Esophagus muscularis mucosa (tissue), 4 donors: ENCODE data around the gene CACNA2D2. TPM values are rescaled to one million over a fixed set of nuclear protein-coding genes. Genes with fewer than 3 reads are reported as not detected.

Source experiments
- DNase-seq: peaks from one replicate; pipeline ENCODE4 v3.0.0-alpha.2; 2017; ENCODE audit errors: extremely low spot score
- H3K27ac ChIP-seq, 4 donors: fragments of 200-600 bp; sonication (generic); replicated peaks in 1 of 4; 1 replicate in 3 of 4; 2 replicates in 1 of 4; pipeline ENCODE4 v1.5.1; 2016 to 2019; ENCODE audit warnings: mild to moderate bottlenecking in 1 of 4
- H3K27me3 ChIP-seq, 4 donors: fragments of 200-600 bp; sonication (generic); one replicate each; pipeline versions ENCODE4 v1.5.1 to v1.6.0; 2016 to 2019
- H3K36me3 ChIP-seq, 4 donors: fragments of 200-600 bp; sonication (generic); one replicate each; pipeline ENCODE4 v1.5.1; 2016 to 2019
- H3K4me1 ChIP-seq, 4 donors: fragments of 200-600 bp; sonication (generic); one replicate each; pipeline ENCODE4 v1.5.1; 2016 to 2019
- H3K4me3 ChIP-seq, 4 donors: fragments of 200-600 bp; sonication (generic); 1 replicate in 2 of 4; 2 replicates in 2 of 4; pipeline ENCODE4 v1.5.1; 2016 to 2019; ENCODE audit warnings: mild to moderate bottlenecking in 4 of 4, moderate library complexity in 1 of 4
- H3K9me3 ChIP-seq, 4 donors: fragments of 200-600 bp; sonication (generic); 1 replicate in 3 of 4; 2 replicates in 1 of 4; pipeline ENCODE4 v1.5.1; 2016 to 2019
- CTCF ChIP-seq, 3 experiments: fragments of 200-600 bp in 2 of 3; fragments of 450-650 bp in 1 of 3; sonication (generic) in 2 of 3; IDR thresholded peaks; one replicate each; pipeline ENCODE4 v1.5.1; 2017 to 2019; ENCODE audit warnings: antibody characterized with exemption in 3 of 3, mild to moderate bottlenecking in 2 of 3, moderate library complexity in 1 of 3
- EP300 ChIP-seq: sonication (generic); formaldehyde crosslinking; IDR thresholded peaks from one replicate; pipeline ENCODE4 v1.6.1; 2017; ENCODE audit warnings: antibody characterized with exemption
- POLR2A ChIP-seq: fragments of 450-650 bp; IDR thresholded peaks from one replicate; pipeline ENCODE4 v1.6.1; 2017; ENCODE audit warnings: antibody characterized with exemption, moderate library complexity, mild to moderate bottlenecking, low read depth
- POLR2AphosphoS5 ChIP-seq, 2 donors: sonication (generic); formaldehyde crosslinking; IDR thresholded peaks; one replicate each; pipeline ENCODE4 v1.6.1; 2017; ENCODE audit warnings: antibody characterized with exemption in 2 of 2
- WGBS: methylation state at CpG from one replicate; pipeline ENCODE4 v1.1.5; 2018; 5-methylcytosine and 5-hydroxymethylcytosine counted together
- intact Hi-C: fragments of 100-400 bp; cut with DNase I; formaldehyde crosslinking; loops from one replicate; pipeline ENCODE4 v1.15.1; 2023
- total RNA-seq, 4 donors: library from RNA; depleted of rRNA; stranded (reverse); fragments of >200 nt; gene quantifications; one replicate each; pipeline versions ENCODE4 v1.1.0 to v1.2.1, GENCODE V29; 2016

Gene CACNA2D2
- total RNA-seq, 4 donors from 2014 or later: 0.84 to 2.8 (median 1.1) TPM

DNA sequence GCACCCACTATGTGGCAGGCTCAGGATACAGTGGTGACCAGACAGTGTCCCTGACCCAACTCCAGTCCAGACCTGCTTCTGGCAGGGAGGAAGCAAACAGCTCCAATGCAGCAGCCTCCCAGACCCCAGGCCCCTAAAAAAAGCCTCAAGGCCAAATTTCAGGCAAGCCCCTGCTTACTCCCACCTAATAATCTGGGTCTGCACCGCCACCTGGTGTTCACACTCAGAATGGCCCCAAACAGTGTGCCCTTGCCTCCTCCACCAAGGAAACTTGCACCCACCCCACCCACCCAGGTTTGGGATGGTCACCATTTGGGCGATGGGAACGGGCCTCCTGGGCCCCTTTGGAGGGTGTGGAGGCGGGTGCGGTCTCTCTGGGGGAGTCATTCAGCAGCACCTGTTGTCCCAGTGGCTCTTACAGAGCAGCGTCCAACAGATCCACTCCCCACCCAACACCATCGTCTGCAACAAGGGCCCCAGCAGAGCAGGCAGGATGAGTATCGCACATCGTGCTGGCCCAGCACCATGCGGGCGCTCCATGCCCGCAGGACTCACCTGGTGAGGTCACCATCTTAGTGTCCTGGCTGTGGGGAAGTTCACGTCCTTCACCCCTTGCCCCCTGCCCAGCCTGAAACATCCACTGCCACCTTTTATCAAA is 46.8 kb upstream of the CACNA2D2 start:
- 60% methylated on average over 10 of the region's 13 CpGs for WGBS
- DNase-seq: no peak
- intact Hi-C loops: no loop called here
- H3K27ac ChIP-seq: no peak overlapping the region
- H3K4me1 ChIP-seq: no peaks in the 10 kb centered on the region
- H3K4me3 ChIP-seq: no peak overlapping the region
- no peaks in the 10 kb centered on the region for H3K36me3 ChIP-seq
- no peaks in the 10 kb centered on the region for H3K9me3 ChIP-seq
- TF ChIP-seq CTCF (IDR thresholded peaks at IDR 0.05): peak; percentile 66 to 87 (median 69)
- TF ChIP-seq EP300: no peak
- peaks cover 0 to 5% (median 0%) of the 10 kb centered on the region in 4 donors for H3K27me3 ChIP-seq

- H3K36me3 ChIP-seq: no peaks in the 10 kb centered on the region
- H3K27me3 ChIP-seq: peaks cover 0 to 3% (median 0%) of the 10 kb centered on the region in 4 donors
- WGBS: 75% methylated on average over 3 of the region's 3 CpGs
- no peak overlapping the region for H3K4me3 ChIP-seq
- no peak overlapping the region for H3K27ac ChIP-seq
- intact Hi-C loops: no loop called here
- no peak for DNase-seq
- TF ChIP-seq POLR2AphosphoS5 (IDR thresholded peaks at IDR 0.05) (no peak), CTCF (IDR thresholded peaks at IDR 0.05) (no peak)
- H3K9me3 ChIP-seq: no peaks in the 10 kb centered on the region
- H3K4me1 ChIP-seq: no peaks in the 10 kb centered on the region
Measured at GRCh38 chr3:50549226-50549625, 45.8 kb upstream of the CACNA2D2 start.

DNA sequence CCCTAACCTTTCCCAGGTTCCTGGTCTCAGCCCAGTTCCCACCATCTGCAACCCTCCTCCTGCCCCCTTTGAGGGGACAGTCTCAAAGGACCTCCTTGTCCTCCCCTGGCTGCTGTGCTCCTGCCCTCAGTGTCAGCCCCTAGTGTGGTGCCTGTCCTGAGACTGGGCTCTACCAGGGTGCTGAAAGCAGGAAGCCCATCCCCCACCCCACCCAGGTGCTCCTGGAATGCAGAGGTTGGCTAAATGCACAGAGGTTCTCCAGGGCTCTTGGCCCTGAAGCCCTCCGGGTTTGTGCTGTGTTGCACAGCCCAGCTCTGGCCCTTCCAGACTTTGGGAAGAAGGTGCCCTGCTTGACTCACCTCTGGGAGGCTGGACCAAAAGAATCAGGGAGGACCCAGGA is 42.3 kb upstream of the CACNA2D2 start:
- Histone ChIP-seq H3K9me3 (no peaks in the 10 kb centered on the region), H3K4me3 (no peak overlapping the region), H3K27ac (no peak overlapping the region), H3K27me3 (no peaks in the 10 kb centered on the region), H3K4me1 (no peaks in the 10 kb centered on the region), H3K36me3 (no peaks in the 10 kb centered on the region)
- 100% methylated on average over 1 of the region's 1 CpG for WGBS
- TF ChIP-seq POLR2A (no peak), CTCF (IDR thresholded peaks at IDR 0.05) (no peak), POLR2AphosphoS5 (IDR thresholded peaks at IDR 0.05) (no peak), EP300 (no peak)
- intact Hi-C loops: no loop called here
- DNase-seq: no peak

DNA sequence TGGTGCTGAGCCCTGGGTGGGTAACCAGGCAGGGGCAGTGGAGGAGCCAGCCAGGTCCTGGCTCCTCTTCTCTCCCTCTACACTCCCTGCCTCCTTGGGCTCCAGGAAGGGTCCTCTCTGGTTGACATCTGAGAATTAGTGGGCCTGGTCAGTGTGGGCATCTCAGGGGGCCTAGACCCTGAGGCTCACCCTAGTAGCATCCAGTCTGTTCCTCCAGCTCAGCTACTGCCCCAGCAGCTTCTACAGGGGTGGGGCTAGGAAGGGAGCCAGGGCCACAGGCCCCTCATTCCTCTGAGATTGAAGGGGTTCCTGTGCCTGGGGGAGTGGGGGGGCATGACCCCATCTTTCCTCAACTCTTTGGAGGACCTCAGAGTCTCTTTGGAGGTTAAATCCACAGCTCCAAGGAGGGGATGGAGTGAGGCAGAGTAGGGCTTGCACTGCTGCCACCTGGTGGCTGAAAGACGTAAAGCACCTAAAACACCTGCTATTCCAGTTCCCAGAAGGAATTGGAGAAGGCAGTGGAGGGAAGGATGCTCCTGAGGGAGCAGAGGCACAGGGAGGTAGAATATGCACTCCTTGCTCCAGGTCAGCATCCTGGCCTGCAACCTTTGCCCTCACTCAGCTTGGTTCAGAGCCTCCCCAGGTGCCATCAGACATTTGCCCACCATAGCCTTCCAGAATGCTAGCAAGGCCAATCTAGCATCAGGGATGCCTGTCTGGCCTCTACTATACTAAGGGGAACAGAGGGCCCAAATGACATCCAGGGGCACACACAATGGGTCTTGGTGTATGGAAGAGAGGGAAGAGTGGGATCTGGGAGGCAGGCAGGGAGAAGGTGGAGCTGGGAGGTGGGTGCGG is 39.0 kb upstream of the CACNA2D2 start:
- H3K9me3 ChIP-seq: no peaks in the 10 kb centered on the region
- WGBS: 50% methylated on average over 2 of the region's 2 CpGs
- intact Hi-C loops: loop anchor here (2.0 kb wide), 2 partner anchors 106 to 196 kb away; no protein-coding TSS in a partner anchor
- no peak for TF ChIP-seq POLR2AphosphoS5 (IDR thresholded peaks at IDR 0.05)
- peak; percentile 81 to 90 (median 89) for TF ChIP-seq CTCF (IDR thresholded peaks at IDR 0.05)
- no peak for TF ChIP-seq POLR2A
- no peaks in the 10 kb centered on the region for H3K36me3 ChIP-seq
- no peak for DNase-seq
- no peak overlapping the region for H3K4me3 ChIP-seq
- H3K27me3 ChIP-seq: peaks cover 0 to 11% (median 0%) of the 10 kb centered on the region in 4 donors
- no peaks in the 10 kb centered on the region for H3K4me1 ChIP-seq
- no peak overlapping the region for H3K27ac ChIP-seq
